OCI-LY3 (cell line): ENCODE results near the gene GRK6.

ENCODE experiments used
- H2AFZ ChIP-seq: fragments of 200-600, 300-600 bp; shearing (Covaris generic); 2 replicates; pipeline ENCODE4 v1.6.0; 2014; ENCODE audit warnings: antibody characterized with exemption, low read depth, low read length
- H3K27ac ChIP-seq: fragments of 200-600, 300-600 bp; sonication (generic); 2 replicates; pipeline ENCODE4 v1.5.1; 2014; ENCODE audit warnings: mild to moderate bottlenecking, low read length, moderate library complexity, mixed read lengths
- H3K27me3 ChIP-seq: fragments of 200-600, 300-600 bp; sonication (generic); 2 replicates; pipeline ENCODE4 v1.6.1; 2014; ENCODE audit warnings: low read depth, low read length, mixed read lengths
- H3K36me3 ChIP-seq: fragments of 200-600, 300-600 bp; sonication (generic); replicated peaks from 2 replicates; pipeline ENCODE3; 2014; ENCODE audit warnings: low read depth, low read length, mixed read lengths
- H3K4me1 ChIP-seq: fragments of 300-600, 200-600 bp; sonication (generic); 2 replicates; pipeline ENCODE4 v1.6.1; 2014; ENCODE audit warnings: low read length, mixed read lengths
- H3K4me2 ChIP-seq: fragments of 200-600, 300-600 bp; sonication (generic); 2 replicates; pipeline ENCODE4 v1.6.1; 2014; ENCODE audit warnings: low read length, mixed read lengths
- H3K4me3 ChIP-seq: fragments of 300-600, 200-600 bp; sonication (generic); 2 replicates; pipeline ENCODE4 v1.5.1; 2014; ENCODE audit warnings: antibody characterized with exemption, mild to moderate bottlenecking, low read length, moderate library complexity
- H3K79me2 ChIP-seq: fragments of 300-600, 200-600 bp; shearing (Covaris generic); 2 replicates; pipeline ENCODE4 v1.6.1; 2014; ENCODE audit warnings: mild to moderate bottlenecking, low read length, mixed read lengths
- H3K9ac ChIP-seq: fragments of 300-600, 200-600 bp; shearing (Covaris generic); 2 replicates; pipeline ENCODE4 v1.6.0; 2014; ENCODE audit warnings: mild to moderate bottlenecking, low read length, moderate library complexity
- H3K9me3 ChIP-seq: fragments of 200-600, 300-600 bp; shearing (Covaris generic); 2 replicates; pipeline ENCODE4 v1.6.1; 2014; ENCODE audit warnings: low read length, mixed read lengths; ENCODE audit not compliant: insufficient read depth
- H4K20me1 ChIP-seq: fragments of 200-600, 300-600 bp; sonication (generic); 2 replicates; pipeline ENCODE4 v1.6.1; 2016; ENCODE audit warnings: low read length, mixed read lengths; ENCODE audit not compliant: insufficient read depth
- CTCF ChIP-seq: fragments of 200-600, 300-600 bp; sonication (generic); IDR thresholded peaks from 2 replicates; pipeline ENCODE4 v1.5.1; 2014; ENCODE audit warnings: antibody characterized with exemption, low read length, low read depth
- EZH2phosphoT487 ChIP-seq: fragments of 200-600 bp; shearing (Covaris generic); IDR thresholded peaks from 2 replicates; pipeline ENCODE4 v1.6.1; 2018; ENCODE audit warnings: antibody characterized with exemption, mixed run types, low read depth

GRK6 gene

GRCh38 chr5:177432143-177432838, 5.8 kb downstream of the GRK6 start:
- H3K9me3 ChIP-seq: no peaks in the 10 kb centered on the region
- TF ChIP-seq EZH2phosphoT487 (no peak), CTCF (no peak)
- peaks cover 21% of the 10 kb centered on the region for H4K20me1 ChIP-seq
- peaks cover 35% of the 10 kb centered on the region for H3K36me3 ChIP-seq
- peaks cover 48% of the 10 kb centered on the region for H3K4me1 ChIP-seq
- H3K27me3 ChIP-seq: no peaks in the 10 kb centered on the region
- H3K27ac ChIP-seq: no peak overlapping the region
- no peak overlapping the region; the same call in 1 of the 2 replicates for H3K4me2 ChIP-seq
- H3K4me3 ChIP-seq: no peak overlapping the region
- H3K9ac ChIP-seq: no peak overlapping the region
- peaks cover 32% of the 10 kb centered on the region for H3K79me2 ChIP-seq
- no peak overlapping the region for H2AFZ ChIP-seq

GRCh38 chr5:177432839-177433657, 6.6 kb downstream of the GRK6 start:
- peaks cover 39% of the 10 kb centered on the region for H3K36me3 ChIP-seq

GRCh38 chr5:177433658-177434217, 7.3 kb downstream of the GRK6 start:
- H3K9me3 ChIP-seq: no peaks in the 10 kb centered on the region
- H3K4me1 ChIP-seq: peaks cover 33% of the 10 kb centered on the region
- H3K79me2 ChIP-seq: peaks cover 18% of the 10 kb centered on the region
- H2AFZ ChIP-seq: no peak overlapping the region
- peaks cover 13% of the 10 kb centered on the region for H4K20me1 ChIP-seq
- H3K27ac ChIP-seq: no peak overlapping the region
- H3K4me3 ChIP-seq: no peak overlapping the region
- no peak for TF ChIP-seq EZH2phosphoT487
- TF ChIP-seq CTCF: no peak
- peaks cover 38% of the 10 kb centered on the region for H3K36me3 ChIP-seq
- H3K9ac ChIP-seq: no peak overlapping the region
- no peaks in the 10 kb centered on the region for H3K27me3 ChIP-seq
- H3K4me2 ChIP-seq: no peak overlapping the region

More at GRCh38 chr5:177432839-177433657, 6.6 kb downstream of the GRK6 start:
- Histone ChIP-seq H3K9me3 (no peaks in the 10 kb centered on the region), H3K4me3 (no peak overlapping the region), H3K27ac (no peak overlapping the region), H3K79me2 (peaks cover 25% of the 10 kb centered on the region), H3K27me3 (no peaks in the 10 kb centered on the region), H3K4me1 (peaks cover 40% of the 10 kb centered on the region), H2AFZ (no peak overlapping the region), H3K4me2 (no peak overlapping the region), H3K9ac (no peak overlapping the region), H4K20me1 (peaks cover 17% of the 10 kb centered on the region)
- TF ChIP-seq EZH2phosphoT487 (no peak), CTCF (no peak)

GRCh38 chr5:177434437-177434836, 8.0 kb downstream of the GRK6 start:
- Histone ChIP-seq H3K36me3 (peaks cover 38% of the 10 kb centered on the region), H3K79me2 (peaks cover 11% of the 10 kb centered on the region), H3K9me3 (no peaks in the 10 kb centered on the region), H3K9ac (no peak overlapping the region), H3K4me2 (no peak overlapping the region), H3K27ac (no peak overlapping the region), H4K20me1 (peaks cover 7% of the 10 kb centered on the region), H2AFZ (no peak overlapping the region), H3K4me3 (no peak overlapping the region), H3K4me1 (peaks cover 26% of the 10 kb centered on the region), H3K27me3 (no peaks in the 10 kb centered on the region)
- TF ChIP-seq CTCF: no peak
